Measurements from ENCODE around the gene DNAH17. TPM values are rescaled to one million over a fixed set of nuclear protein-coding genes. Genes with fewer than 3 reads are reported as not detected.

The DNAH17 gene
- total RNA-seq, 1 experiment from 2014 or later, result 0.13 TPM

GRCh38 chr17:78581304-78581703 is 4.1 kb upstream of the DNAH17 start:
- Histone ChIP-seq H2AFZ (ENCODE audit: low read length) (no peak overlapping the region), H2BK120ac (ENCODE audit: low read depth, low read length, poor library complexity, severe bottlenecking) (no peak overlapping the region), H3K23me2 (ENCODE audit: insufficient read length, low read depth, low read length, poor library complexity, severe bottlenecking) (no peaks in the 10 kb centered on the region), H2BK5ac (ENCODE audit: insufficient read length, low read length) (no peak overlapping the region), H4K20me1 (ENCODE audit: control insufficient read depth, insufficient read depth, insufficient read length) (no peaks in the 10 kb centered on the region), H3K14ac (ENCODE audit: insufficient read depth, low read length) (no peak overlapping the region), H2BK12ac (ENCODE audit: insufficient read length, low read depth, low read length) (no peak overlapping the region), H4K8ac (replicated peaks; ENCODE audit: insufficient read length, low read depth, low read length) (no peak overlapping the region), H3K9ac (ENCODE audit: extremely low read depth, insufficient read length, low read length) (no peak overlapping the region), H3K9me3 (ENCODE audit: control insufficient read depth, low read depth, low read length) (no peaks in the 10 kb centered on the region), H3K18ac (ENCODE audit: insufficient read length, low read depth, low read length) (no peak overlapping the region), H3K79me1 (ENCODE audit: insufficient read depth, low read depth, low read length, poor library complexity, severe bottlenecking) (no peaks in the 10 kb centered on the region), H3K56ac (ENCODE audit: insufficient read length, low read depth, low read length) (no peak overlapping the region), H3K4me2 (ENCODE audit: insufficient read depth, insufficient read length, low read length) (no peak overlapping the region), H3K79me2 (ENCODE audit: insufficient read depth, low read length) (no peaks in the 10 kb centered on the region), H4K91ac (ENCODE audit: insufficient read length, low read depth, low read length) (no peak overlapping the region), H3K27me3 (ENCODE audit: insufficient read depth, low read length) (no peaks in the 10 kb centered on the region), H3K27ac (ENCODE audit: insufficient read length, low read depth, low read length) (no peak overlapping the region), H3T11ph (ENCODE audit: low read length) (no peak overlapping the region), H2BK20ac (ENCODE audit: low read depth, low read length, poor library complexity, severe bottlenecking) (no peak overlapping the region), H3K4me1 (ENCODE audit: insufficient read depth, low read length) (0 out of 2 replicates have a peak, but pooled peaks cover 2% of the 10 kb centered on the region), H3K23ac (ENCODE audit: insufficient read length, low read depth, low read length) (no peak overlapping the region), H2AK5ac (ENCODE audit: insufficient read length, low read length) (no peak overlapping the region), H2BK15ac (ENCODE audit: low read depth, low read length) (no peak overlapping the region), H3K4ac (ENCODE audit: low read depth, low read length) (no peak overlapping the region), H4K5ac (ENCODE audit: insufficient read length, low read depth, low read length) (no peak overlapping the region)
- no CpG with 5 or more reads among the region's 5 CpGs for WGBS (ENCODE audit: extremely low coverage, insufficient read length, low lambda C conversion rate)
- H3K36me3 Mint-ChIP-seq (ENCODE audit: insufficient read depth in 1 of 3, low read depth in 3 of 3), result peaks cover 0 to 1% (median 0%) of the 10 kb centered on the region in 3 experiments; a peak in 3 of 7 replicates
- H3K4me3 Mint-ChIP-seq, result no peak overlapping the region
- no peak for TF ChIP-seq CTCF (conservative IDR thresholded peaks at IDR 0.05)
- H3K27me3 Mint-ChIP-seq (ENCODE audit: low read depth), result peaks cover 13% of the 10 kb centered on the region
- H3K27ac Mint-ChIP-seq, result no peak overlapping the region
- peaks cover 9 to 22% of the 10 kb centered on the region in 2 experiments for H3K4me1 Mint-ChIP-seq
- DNase-seq, result no peak
- peaks cover 8 to 10% of the 10 kb centered on the region in 2 experiments; a peak in 4 of 5 replicates for H3K9me3 Mint-ChIP-seq

All from H9 (cell line).